Ishikawa (cell line): ENCODE results near the gene INSYN2B.

Experiments used
- CEBPB ChIP-seq: IDR thresholded peaks from 2 replicates; pipeline ENCODE4 v1.6.1; 2012
- CREB1 ChIP-seq: IDR thresholded peaks from 2 replicates; pipeline ENCODE4 v1.6.1; 2012; ENCODE audit warnings: low read depth
- EGR1 ChIP-seq: IDR thresholded peaks from 2 replicates; pipeline ENCODE4 v1.6.1; 2012
- EP300 ChIP-seq: IDR thresholded peaks from 2 replicates; pipeline ENCODE4 v1.6.1; 2012; ENCODE audit warnings: borderline replicate concordance
- FOXM1 ChIP-seq: IDR thresholded peaks from 2 replicates; pipeline ENCODE4 v1.6.1; 2012; ENCODE audit warnings: low read depth, borderline replicate concordance
- MAX ChIP-seq: IDR thresholded peaks from 2 replicates; pipeline ENCODE4 v1.6.1; 2012
- NFIC ChIP-seq: IDR thresholded peaks from 2 replicates; pipeline ENCODE4 v1.6.1; 2012
- RAD21 ChIP-seq: IDR thresholded peaks from 2 replicates; pipeline ENCODE4 v1.6.1; 2012; ENCODE audit warnings: low read depth
- TAF1 ChIP-seq: IDR thresholded peaks from 2 replicates; pipeline ENCODE4 v1.6.1; 2012; ENCODE audit warnings: low read depth, mild to moderate bottlenecking
- TCF12 ChIP-seq: IDR thresholded peaks from 2 replicates; pipeline ENCODE4 v1.6.1; 2012; ENCODE audit warnings: low read depth
- TEAD4 ChIP-seq: IDR thresholded peaks from 2 replicates; pipeline ENCODE4 v1.6.1; 2012
- YY1 ChIP-seq: IDR thresholded peaks from 2 replicates; pipeline ENCODE4 v1.6.1; 2012; ENCODE audit warnings: low read depth
- ZBTB7A ChIP-seq: IDR thresholded peaks from 2 replicates; pipeline ENCODE4 v1.6.1; 2012; ENCODE audit warnings: low read depth
- TF ChIP-seq, protein P1 (sequence below): IDR thresholded peaks from 2 replicates; pipeline ENCODE4 v1.6.1; 2012; ENCODE audit warnings: low read depth, mild to moderate bottlenecking
- TF ChIP-seq, protein P2 (sequence below): IDR thresholded peaks from 2 replicates; pipeline ENCODE4 v1.6.1; 2012

The INSYN2B gene

GRCh38 chr5:169917500-169917899 lies 62.8 kb downstream of the INSYN2B start:
- TF ChIP-seq, protein P1, sequence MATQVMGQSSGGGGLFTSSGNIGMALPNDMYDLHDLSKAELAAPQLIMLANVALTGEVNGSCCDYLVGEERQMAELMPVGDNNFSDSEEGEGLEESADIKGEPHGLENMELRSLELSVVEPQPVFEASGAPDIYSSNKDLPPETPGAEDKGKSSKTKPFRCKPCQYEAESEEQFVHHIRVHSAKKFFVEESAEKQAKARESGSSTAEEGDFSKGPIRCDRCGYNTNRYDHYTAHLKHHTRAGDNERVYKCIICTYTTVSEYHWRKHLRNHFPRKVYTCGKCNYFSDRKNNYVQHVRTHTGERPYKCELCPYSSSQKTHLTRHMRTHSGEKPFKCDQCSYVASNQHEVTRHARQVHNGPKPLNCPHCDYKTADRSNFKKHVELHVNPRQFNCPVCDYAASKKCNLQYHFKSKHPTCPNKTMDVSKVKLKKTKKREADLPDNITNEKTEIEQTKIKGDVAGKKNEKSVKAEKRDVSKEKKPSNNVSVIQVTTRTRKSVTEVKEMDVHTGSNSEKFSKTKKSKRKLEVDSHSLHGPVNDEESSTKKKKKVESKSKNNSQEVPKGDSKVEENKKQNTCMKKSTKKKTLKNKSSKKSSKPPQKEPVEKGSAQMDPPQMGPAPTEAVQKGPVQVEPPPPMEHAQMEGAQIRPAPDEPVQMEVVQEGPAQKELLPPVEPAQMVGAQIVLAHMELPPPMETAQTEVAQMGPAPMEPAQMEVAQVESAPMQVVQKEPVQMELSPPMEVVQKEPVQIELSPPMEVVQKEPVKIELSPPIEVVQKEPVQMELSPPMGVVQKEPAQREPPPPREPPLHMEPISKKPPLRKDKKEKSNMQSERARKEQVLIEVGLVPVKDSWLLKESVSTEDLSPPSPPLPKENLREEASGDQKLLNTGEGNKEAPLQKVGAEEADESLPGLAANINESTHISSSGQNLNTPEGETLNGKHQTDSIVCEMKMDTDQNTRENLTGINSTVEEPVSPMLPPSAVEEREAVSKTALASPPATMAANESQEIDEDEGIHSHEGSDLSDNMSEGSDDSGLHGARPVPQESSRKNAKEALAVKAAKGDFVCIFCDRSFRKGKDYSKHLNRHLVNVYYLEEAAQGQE: no peak
- no peak for TF ChIP-seq NFIC
- TF ChIP-seq CEBPB: no peak
- no peak for TF ChIP-seq YY1
- TF ChIP-seq CREB1: no peak
- no peak for TF ChIP-seq MAX
- TF ChIP-seq TCF12: no peak
- TF ChIP-seq EP300: no peak
- no peak for TF ChIP-seq FOXM1
- TF ChIP-seq ZBTB7A: no peak
- TF ChIP-seq TAF1: no peak
- no peak for TF ChIP-seq EGR1
- TF ChIP-seq TEAD4: no peak
- TF ChIP-seq, protein P2, sequence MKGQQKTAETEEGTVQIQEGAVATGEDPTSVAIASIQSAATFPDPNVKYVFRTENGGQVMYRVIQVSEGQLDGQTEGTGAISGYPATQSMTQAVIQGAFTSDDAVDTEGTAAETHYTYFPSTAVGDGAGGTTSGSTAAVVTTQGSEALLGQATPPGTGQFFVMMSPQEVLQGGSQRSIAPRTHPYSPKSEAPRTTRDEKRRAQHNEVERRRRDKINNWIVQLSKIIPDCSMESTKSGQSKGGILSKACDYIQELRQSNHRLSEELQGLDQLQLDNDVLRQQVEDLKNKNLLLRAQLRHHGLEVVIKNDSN: no peak
- TF ChIP-seq RAD21: no peak

DNA sequence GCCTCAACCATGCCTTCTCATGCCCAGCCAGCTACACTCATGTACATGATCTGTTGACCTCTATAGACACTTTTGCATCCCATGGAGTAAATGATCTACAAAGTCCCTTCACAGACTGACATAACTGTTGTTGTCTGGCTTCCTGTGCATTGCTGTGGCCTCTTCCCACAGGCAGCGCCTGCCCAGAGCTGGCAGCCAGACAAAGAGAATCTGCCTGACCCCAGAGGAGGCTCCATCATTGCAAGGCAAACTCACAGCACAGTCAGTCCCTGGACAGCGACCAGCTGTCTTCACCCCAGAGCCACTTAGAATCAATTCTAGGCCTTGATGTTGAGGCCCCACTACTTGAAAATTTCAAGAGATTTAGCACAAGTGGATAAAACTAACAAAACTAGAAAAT lies 65.5 kb downstream of the INSYN2B start:
- TF ChIP-seq, protein P2: no peak
- TF ChIP-seq, protein P1: peak; percentile 62
- TF ChIP-seq EP300: no peak

DNA sequence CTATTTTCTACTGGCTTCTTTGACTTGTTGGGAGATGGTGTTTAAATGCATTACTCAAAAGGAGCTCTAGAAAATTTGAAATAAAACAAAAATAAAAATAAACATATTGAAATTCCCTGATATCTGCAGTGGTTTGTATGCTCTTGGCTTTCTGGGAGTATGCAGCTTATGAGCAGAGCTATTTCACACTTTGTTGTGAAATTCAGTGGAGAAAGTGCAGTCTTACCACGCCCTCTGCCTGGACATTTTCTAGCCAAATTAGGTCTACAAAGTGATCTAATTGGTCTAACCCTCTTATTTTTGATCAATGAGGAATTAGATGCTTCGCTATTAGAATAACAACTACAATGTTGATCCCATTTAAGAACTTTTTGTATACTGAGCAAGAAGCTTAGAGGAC lies 66.8 kb downstream of the INSYN2B start:
- TF ChIP-seq ZBTB7A (no peak), MAX (no peak), NFIC (no peak), TEAD4 (no peak), RAD21 (no peak), EP300 (no peak), EGR1 (no peak), YY1 (no peak), TAF1 (no peak), FOXM1 (no peak), CEBPB (no peak), TCF12 (no peak), CREB1 (no peak)
- TF ChIP-seq, protein P2: no peak
- TF ChIP-seq, protein P1: no peak

- TF ChIP-seq TEAD4 (no peak), FOXM1 (no peak), YY1 (no peak), CEBPB (no peak), TCF12 (no peak), ZBTB7A (no peak), CREB1 (no peak), EP300 (no peak), EGR1 (no peak), TAF1 (no peak), NFIC (no peak), RAD21 (no peak), MAX (no peak)
- TF ChIP-seq, protein P2: no peak
- TF ChIP-seq, protein P1: no peak
Observed at GRCh38 chr5:169911448-169912212, 68.7 kb downstream of the INSYN2B start.
